GM12872 (cell line): ENCODE results near the gene SYCN.
A peak's percentile ranks its signal among the peaks of the same experiment; 100 is the strongest.

Source experiments
- CTCF ChIP-seq: IDR thresholded peaks from 3 replicates; pipeline ENCODE4 v1.5.1; 2011; ENCODE audit warnings: low read depth, mild to moderate bottlenecking, low read length, moderate library complexity; ENCODE audit not compliant: insufficient read depth

SYCN gene

DNA sequence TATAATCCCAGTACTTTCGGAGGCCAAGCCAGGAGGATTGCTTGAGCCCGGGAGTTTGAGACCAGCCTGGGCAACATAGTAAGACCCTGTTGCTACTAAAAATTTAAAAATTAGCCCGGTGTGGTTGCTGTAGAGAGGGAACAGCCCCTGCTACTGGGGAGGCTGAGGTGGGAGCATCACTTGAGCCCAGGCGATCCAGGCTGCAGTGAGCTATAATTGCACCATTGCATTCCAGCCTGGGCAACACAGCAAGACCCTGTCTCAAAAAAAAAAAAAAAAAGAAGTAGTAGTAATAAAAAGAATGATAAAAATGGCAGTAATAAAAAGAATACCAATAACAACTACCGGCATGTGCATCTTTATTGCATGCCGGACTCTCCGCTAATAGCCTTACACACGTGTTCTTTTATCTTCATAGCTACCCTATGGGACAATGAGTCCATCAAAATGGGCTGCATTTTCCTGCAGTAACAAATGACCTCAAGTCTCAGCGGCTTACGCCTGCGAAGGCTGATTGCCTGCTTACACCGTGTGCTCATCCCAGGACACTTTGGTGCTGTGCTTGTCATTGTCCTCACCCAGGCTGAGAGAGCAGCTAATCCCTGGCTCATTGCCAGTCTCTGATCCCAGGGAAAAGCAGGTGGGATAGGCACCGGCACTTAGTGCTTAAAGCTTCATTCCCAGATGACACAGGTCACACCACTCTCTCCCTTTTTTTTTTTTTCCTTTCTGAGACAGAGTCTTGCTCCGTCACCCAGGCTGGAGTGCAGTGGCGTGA is 14.4 kb upstream of the SYCN start:
- no peak for TF ChIP-seq CTCF

- no peak for TF ChIP-seq CTCF
These were observed 13.0 kb upstream of the SYCN start for GRCh38 chr19:39217094-39217493.

GRCh38 chr19:39212375-39212742 is 8.3 kb upstream of the SYCN start:
- peak; percentile 51; the same call in 2 of the 3 replicates for TF ChIP-seq CTCF

- no peak for TF ChIP-seq CTCF
These were observed 7.8 kb upstream of the SYCN start for GRCh38 chr19:39211731-39212374.

GRCh38 chr19:39209196-39209595 is 5.1 kb upstream of the SYCN start:
- TF ChIP-seq CTCF: no peak

GRCh38 chr19:39208175-39208795 is 4.2 kb upstream of the SYCN start:
- no peak for TF ChIP-seq CTCF

DNA sequence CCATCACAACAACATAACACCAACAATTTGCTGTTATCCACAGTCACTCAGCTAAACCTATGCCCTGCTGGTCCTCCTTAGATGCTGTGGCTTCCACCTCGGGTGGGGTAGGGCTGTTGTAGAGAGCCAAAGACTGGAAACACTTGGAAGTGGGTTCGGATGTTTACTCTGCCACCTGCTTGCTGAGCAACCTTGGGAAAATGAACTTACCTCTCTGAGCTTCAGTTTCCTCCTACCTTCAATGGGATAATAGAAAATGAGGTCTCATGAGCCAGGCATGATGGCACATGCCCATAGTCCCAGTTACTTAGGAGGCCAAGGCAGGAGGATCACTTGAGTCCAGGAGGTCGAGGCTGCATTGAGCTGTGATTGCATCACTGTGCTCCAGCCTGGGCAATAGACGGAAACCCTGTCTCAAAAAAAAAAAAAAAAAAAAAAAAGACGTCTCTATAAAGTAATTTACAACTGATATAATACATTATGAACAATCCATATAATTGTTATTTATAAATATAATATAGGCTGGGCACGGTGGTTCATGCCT is 3.3 kb upstream of the SYCN start:
- no peak for TF ChIP-seq CTCF
